H9 (cell line): Measurements from ENCODE around the gene SIDT2. TPM values are rescaled to one million over a fixed set of nuclear protein-coding genes. Genes with fewer than 3 reads are reported as not detected.

ENCODE experiments used
- DNase-seq: peaks from one replicate; pipeline ENCODE4 v3.0.0-alpha.2; 2017
- H2AFZ ChIP-seq: one replicate; pipeline ENCODE4 v1.6.1; 2013; ENCODE audit warnings: mild to moderate bottlenecking, low read length, control low read depth, moderate library complexity
- H2AK5ac ChIP-seq: 2 replicates; pipeline ENCODE4 v1.6.1; 2013; ENCODE audit warnings: low read length, control low read depth, mixed read lengths; ENCODE audit not compliant: insufficient read length
- H2BK120ac ChIP-seq: one replicate; pipeline ENCODE4 v1.6.1; 2013; ENCODE audit warnings: low read depth, mild to moderate bottlenecking, low read length, control low read depth, inconsistent platforms; ENCODE audit not compliant: poor library complexity, severe bottlenecking
- H2BK12ac ChIP-seq: 2 replicates; pipeline ENCODE4 v1.6.1; 2013; ENCODE audit warnings: low read length, control low read depth, mixed read lengths, low read depth; ENCODE audit not compliant: insufficient read length
- H2BK15ac ChIP-seq: 2 replicates; pipeline ENCODE4 v1.6.1; 2013; ENCODE audit warnings: low read depth, low read length, control low read depth
- H2BK20ac ChIP-seq: one replicate; pipeline ENCODE4 v1.6.1; 2013; ENCODE audit warnings: low read depth, mild to moderate bottlenecking, low read length, control low read depth, inconsistent platforms; ENCODE audit not compliant: poor library complexity, severe bottlenecking
- H2BK5ac ChIP-seq: 2 replicates; pipeline ENCODE4 v1.6.1; 2013; ENCODE audit warnings: low read length, control low read depth, mixed read lengths; ENCODE audit not compliant: insufficient read length
- H3K14ac ChIP-seq: 2 replicates; pipeline ENCODE4 v1.6.1; 2013; ENCODE audit warnings: low read length, control low read depth; ENCODE audit not compliant: insufficient read depth
- H3K18ac ChIP-seq: 2 replicates; pipeline ENCODE4 v1.6.1; 2013; ENCODE audit warnings: low read depth, mild to moderate bottlenecking, mixed read lengths, low read length, control low read depth; ENCODE audit not compliant: insufficient read length
- H3K23ac ChIP-seq: 2 replicates; pipeline ENCODE4 v1.6.1; 2013; ENCODE audit warnings: low read length, control low read depth, mixed read lengths, low read depth; ENCODE audit not compliant: insufficient read length
- H3K23me2 ChIP-seq: 2 replicates; pipeline ENCODE4 v1.6.1; 2013; ENCODE audit warnings: low read depth, mild to moderate bottlenecking, mixed read lengths, low read length, control low read depth; ENCODE audit not compliant: insufficient read length, poor library complexity, severe bottlenecking
- H3K27ac ChIP-seq: 2 replicates; pipeline ENCODE4 v1.5.1; 2013; ENCODE audit warnings: low read length, control low read depth, mixed read lengths, low read depth; ENCODE audit not compliant: insufficient read length
- H3K27me3 ChIP-seq: 2 replicates; pipeline ENCODE4 v1.6.1; 2013; ENCODE audit warnings: low read length, control low read depth, inconsistent platforms; ENCODE audit not compliant: insufficient read depth
- H3K4ac ChIP-seq: 2 replicates; pipeline ENCODE4 v1.6.1; 2013; ENCODE audit warnings: low read depth, mild to moderate bottlenecking, control low read depth, inconsistent platforms, low read length, moderate library complexity
- H3K4me1 ChIP-seq: 2 replicates; pipeline ENCODE4 v1.6.1; 2013; ENCODE audit warnings: low read length, control low read depth, inconsistent platforms; ENCODE audit not compliant: insufficient read depth
- H3K4me2 ChIP-seq: 2 replicates; pipeline ENCODE4 v1.6.1; 2013; ENCODE audit warnings: low read length, control low read depth, mixed read lengths; ENCODE audit not compliant: insufficient read length, insufficient read depth
- H3K56ac ChIP-seq: 2 replicates; pipeline ENCODE4 v1.6.1; 2013; ENCODE audit warnings: low read depth, mild to moderate bottlenecking, mixed read lengths, low read length, control low read depth; ENCODE audit not compliant: insufficient read length
- H3K79me1 ChIP-seq: 2 replicates; pipeline ENCODE4 v1.6.1; 2013; ENCODE audit warnings: low read depth, mild to moderate bottlenecking, moderate library complexity, low read length, control low read depth, inconsistent platforms; ENCODE audit not compliant: insufficient read depth, poor library complexity, severe bottlenecking
- H3K79me2 ChIP-seq: 2 replicates; pipeline ENCODE4 v1.6.1; 2013; ENCODE audit warnings: low read length, control low read depth, inconsistent platforms; ENCODE audit not compliant: insufficient read depth
- H3K9ac ChIP-seq: 2 replicates; pipeline ENCODE4 v1.6.1; 2013; ENCODE audit warnings: low read length, control low read depth, mixed read lengths; ENCODE audit not compliant: insufficient read length; ENCODE audit errors: extremely low read depth
- H3K9me3 ChIP-seq: one replicate; pipeline ENCODE4 v1.6.1; 2013; ENCODE audit warnings: low read depth, low read length, inconsistent platforms; ENCODE audit not compliant: control insufficient read depth
- H3T11ph ChIP-seq: one replicate; pipeline ENCODE4 v1.6.1; 2013; ENCODE audit warnings: mild to moderate bottlenecking, low read length, control low read depth, inconsistent platforms
- H4K20me1 ChIP-seq: one replicate; pipeline ENCODE4 v1.6.1; 2013; ENCODE audit not compliant: control insufficient read depth, insufficient read length, insufficient read depth
- H4K5ac ChIP-seq: 2 replicates; pipeline ENCODE4 v1.6.1; 2013; ENCODE audit warnings: low read depth, mild to moderate bottlenecking, mixed read lengths, low read length, control low read depth; ENCODE audit not compliant: insufficient read length
- H4K8ac ChIP-seq: replicated peaks from 2 replicates; pipeline ENCODE4 v1.6.1; 2013; ENCODE audit warnings: low read length, control low read depth, mixed read lengths, low read depth; ENCODE audit not compliant: insufficient read length
- H4K91ac ChIP-seq: 2 replicates; pipeline ENCODE4 v1.6.1; 2013; ENCODE audit warnings: low read depth, mild to moderate bottlenecking, moderate library complexity, mixed read lengths, low read length, control low read depth; ENCODE audit not compliant: insufficient read length
- H3K27ac Mint-ChIP-seq, 3 experiments: 2 replicates in 2 of 3; 3 replicates in 1 of 3; pipeline ENCODE4 v1.8.0; 2020 to 2021; ENCODE audit warnings: mixed read lengths in 3 of 3, mild to moderate bottlenecking in 1 of 3, moderate library complexity in 1 of 3
- H3K27me3 Mint-ChIP-seq: 2 replicates; pipeline ENCODE4 v1.8.0; 2021; ENCODE audit warnings: low read depth, mild to moderate bottlenecking, moderate library complexity, mixed read lengths
- H3K36me3 Mint-ChIP-seq, 3 experiments: 2 replicates in 2 of 3; 3 replicates in 1 of 3; pipeline ENCODE4 v1.8.0; 2020 to 2021; ENCODE audit warnings: low read depth in 3 of 3, mixed read lengths in 3 of 3; ENCODE audit not compliant: insufficient read depth in 1 of 3
- H3K4me1 Mint-ChIP-seq, 2 experiments: 2 replicates each; pipeline ENCODE4 v1.8.0; 2020; ENCODE audit warnings: mixed read lengths in 2 of 2
- H3K4me3 Mint-ChIP-seq, 2 experiments: 2 replicates in 1 of 2; 3 replicates in 1 of 2; pipeline ENCODE4 v1.8.0; 2020 to 2021; ENCODE audit warnings: mild to moderate bottlenecking in 2 of 2, mixed read lengths in 2 of 2, moderate library complexity in 1 of 2
- H3K9me3 Mint-ChIP-seq, 2 experiments: 2 replicates in 1 of 2; 3 replicates in 1 of 2; pipeline ENCODE4 v1.8.0; 2020; ENCODE audit warnings: mild to moderate bottlenecking in 2 of 2, mixed read lengths in 2 of 2, moderate library complexity in 1 of 2
- WGBS: extraction: QIAGEN DNeasy Blood & Tissue Kit; methylation state at CpG from one replicate; pipeline ENCODE4 v1.1.7; 2013; ENCODE audit warnings: missing lambda C conversion rate, low lambda C conversion rate, mixed read lengths; ENCODE audit not compliant: insufficient read length; ENCODE audit errors: extremely low coverage; 5-methylcytosine and 5-hydroxymethylcytosine counted together
- total RNA-seq: library from RNA; stranded (reverse); gene quantifications from 2 replicates; pipeline ENCODE4 v1.2.1, GENCODE V29; 2021
- TF ChIP-seq, protein P1 (sequence below): fragments of 200-600 bp; sonication (generic); conservative IDR thresholded peaks from 3 replicates; pipeline ENCODE4 v1.8.0; 2021; ENCODE audit warnings: antibody characterized with exemption, mild to moderate bottlenecking

SIDT2 gene
- total RNA-seq, 1 experiment from 2014 or later: 18.3 TPM

DNA sequence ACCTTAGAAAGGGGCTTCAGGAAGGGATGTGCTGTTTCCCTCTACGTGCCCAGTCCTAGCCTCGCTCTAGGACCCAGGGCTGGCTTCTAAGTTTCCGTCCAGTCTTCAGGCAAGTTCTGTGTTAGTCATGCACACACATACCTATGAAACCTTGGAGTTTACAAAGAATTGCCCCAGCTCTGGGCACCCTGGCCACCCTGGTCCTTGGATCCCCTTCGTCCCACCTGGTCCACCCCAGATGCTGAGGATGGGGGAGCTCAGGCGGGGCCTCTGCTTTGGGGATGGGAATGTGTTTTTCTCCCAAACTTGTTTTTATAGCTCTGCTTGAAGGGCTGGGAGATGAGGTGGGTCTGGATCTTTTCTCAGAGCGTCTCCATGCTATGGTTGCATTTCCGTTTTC lies 18.5 kb downstream of the SIDT2 start:
- no peak overlapping the region for H3K23ac ChIP-seq
- H2AFZ ChIP-seq: no peak overlapping the region
- WGBS: no CpG with 5 or more reads among the region's 7 CpGs

More for the DNA sequence above, 18.5 kb downstream of the SIDT2 start:
- no peak for DNase-seq
- Histone ChIP-seq H3K9me3 (no peaks in the 10 kb centered on the region), H3K9ac (no peak overlapping the region), H2BK20ac (no peak overlapping the region), H3K23me2 (peaks cover 8% of the 10 kb centered on the region), H2AK5ac (no peak overlapping the region), H2BK5ac (no peak overlapping the region), H3K27ac (no peak overlapping the region), H2BK15ac (no peak overlapping the region), H3T11ph (no peak overlapping the region), H3K4me1 (no peaks in the 10 kb centered on the region), H3K4me2 (no peak overlapping the region), H4K5ac (no peak overlapping the region), H3K56ac (no peak overlapping the region), H3K79me2 (no peaks in the 10 kb centered on the region; the same call in 1 of the 2 replicates), H3K14ac (no peak overlapping the region), H3K18ac (no peak overlapping the region), H4K91ac (no peak overlapping the region), H4K8ac (no peak overlapping the region), H2BK12ac (no peak overlapping the region), H4K20me1 (no peaks in the 10 kb centered on the region), H3K79me1 (no peaks in the 10 kb centered on the region), H3K27me3 (no peaks in the 10 kb centered on the region), H2BK120ac (no peak overlapping the region), H3K4ac (no peak overlapping the region)
- H3K4me1 Mint-ChIP-seq: peaks cover 34 to 35% of the 10 kb centered on the region in 2 experiments
- TF ChIP-seq, protein P1, sequence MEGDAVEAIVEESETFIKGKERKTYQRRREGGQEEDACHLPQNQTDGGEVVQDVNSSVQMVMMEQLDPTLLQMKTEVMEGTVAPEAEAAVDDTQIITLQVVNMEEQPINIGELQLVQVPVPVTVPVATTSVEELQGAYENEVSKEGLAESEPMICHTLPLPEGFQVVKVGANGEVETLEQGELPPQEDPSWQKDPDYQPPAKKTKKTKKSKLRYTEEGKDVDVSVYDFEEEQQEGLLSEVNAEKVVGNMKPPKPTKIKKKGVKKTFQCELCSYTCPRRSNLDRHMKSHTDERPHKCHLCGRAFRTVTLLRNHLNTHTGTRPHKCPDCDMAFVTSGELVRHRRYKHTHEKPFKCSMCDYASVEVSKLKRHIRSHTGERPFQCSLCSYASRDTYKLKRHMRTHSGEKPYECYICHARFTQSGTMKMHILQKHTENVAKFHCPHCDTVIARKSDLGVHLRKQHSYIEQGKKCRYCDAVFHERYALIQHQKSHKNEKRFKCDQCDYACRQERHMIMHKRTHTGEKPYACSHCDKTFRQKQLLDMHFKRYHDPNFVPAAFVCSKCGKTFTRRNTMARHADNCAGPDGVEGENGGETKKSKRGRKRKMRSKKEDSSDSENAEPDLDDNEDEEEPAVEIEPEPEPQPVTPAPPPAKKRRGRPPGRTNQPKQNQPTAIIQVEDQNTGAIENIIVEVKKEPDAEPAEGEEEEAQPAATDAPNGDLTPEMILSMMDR: no peak
- H3K9me3 Mint-ChIP-seq: peaks cover 0 to 3% of the 10 kb centered on the region in 2 experiments; a peak in 1 of 5 replicates
- no peaks in the 10 kb centered on the region for H3K27me3 Mint-ChIP-seq
- peaks cover 3 to 22% (median 11%) of the 10 kb centered on the region in 3 experiments; a peak in 5 of 7 replicates for H3K36me3 Mint-ChIP-seq
- peak overlapping the region; percentile 47 to 95 (median 79); a peak in 2 of 7 replicates for H3K27ac Mint-ChIP-seq
- H3K4me3 Mint-ChIP-seq: no peak overlapping the region
